HCEC 1CT (cell line): ENCODE results near the gene PNKD.

Source experiments
- DNase-seq: peaks from one replicate; pipeline ENCODE4 v3.0.0-alpha.2; 2017

Gene PNKD

DNA sequence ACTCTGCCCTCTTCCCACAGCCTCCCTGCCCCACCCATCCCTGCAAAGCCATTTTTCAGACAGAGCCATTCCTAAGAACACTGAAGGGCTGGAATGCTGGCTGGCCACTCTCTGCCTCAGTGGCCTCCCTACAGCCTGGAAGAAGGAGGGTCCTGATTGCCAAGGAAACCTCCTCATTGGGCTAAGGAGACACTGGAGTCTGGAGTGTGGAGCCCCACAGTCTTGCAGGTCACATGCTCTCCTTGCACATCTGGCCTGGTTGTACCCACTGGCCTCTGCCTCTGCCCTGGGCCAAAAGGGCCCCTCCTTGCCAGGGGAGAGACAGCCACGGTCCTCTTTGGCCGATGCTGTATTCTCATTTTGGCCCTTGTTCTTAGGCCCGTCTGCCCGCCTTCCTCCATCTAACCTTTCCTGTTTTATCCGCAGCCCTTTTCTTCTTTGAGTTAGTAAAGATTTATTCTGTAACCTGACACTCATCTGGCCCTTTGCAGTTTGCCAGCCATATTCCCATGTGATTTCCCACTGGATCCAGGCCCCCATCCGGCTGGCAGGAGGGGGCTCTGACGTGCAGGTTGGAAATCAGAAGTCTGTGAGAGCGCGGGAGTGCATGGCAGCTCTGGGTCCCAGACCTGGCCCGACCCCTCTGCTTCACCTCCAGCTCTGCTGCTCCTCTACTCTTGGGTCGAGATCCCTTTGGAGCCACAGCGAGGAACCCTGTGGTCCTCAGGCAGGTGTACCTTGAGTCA, 75.3 kb downstream of the PNKD start:
- DNase-seq: no peak

- no peak for DNase-seq
These were observed 76.9 kb downstream of the PNKD start for GRCh38 chr2:218347172-218347571.

DNA sequence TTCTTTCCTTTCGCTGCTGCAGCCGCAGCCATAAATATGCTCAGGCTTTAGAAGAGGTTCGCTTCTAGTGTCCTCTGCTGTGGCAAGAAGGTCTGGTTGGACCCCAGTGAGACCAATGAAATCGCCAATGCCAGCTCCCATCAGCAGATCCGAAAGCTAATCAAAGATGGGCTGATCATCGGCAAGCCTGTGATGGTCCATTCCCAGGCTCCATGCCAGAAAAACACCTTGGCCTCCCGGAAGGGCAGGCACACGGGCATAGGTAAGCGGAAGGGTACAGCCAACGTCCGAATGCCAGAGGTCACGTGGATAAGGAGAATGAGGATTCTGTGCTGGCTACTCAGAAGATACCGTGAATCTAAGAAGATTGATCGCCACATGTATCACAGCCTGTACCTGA, 83.7 kb downstream of the PNKD start:
- DNase-seq: no peak

DNA sequence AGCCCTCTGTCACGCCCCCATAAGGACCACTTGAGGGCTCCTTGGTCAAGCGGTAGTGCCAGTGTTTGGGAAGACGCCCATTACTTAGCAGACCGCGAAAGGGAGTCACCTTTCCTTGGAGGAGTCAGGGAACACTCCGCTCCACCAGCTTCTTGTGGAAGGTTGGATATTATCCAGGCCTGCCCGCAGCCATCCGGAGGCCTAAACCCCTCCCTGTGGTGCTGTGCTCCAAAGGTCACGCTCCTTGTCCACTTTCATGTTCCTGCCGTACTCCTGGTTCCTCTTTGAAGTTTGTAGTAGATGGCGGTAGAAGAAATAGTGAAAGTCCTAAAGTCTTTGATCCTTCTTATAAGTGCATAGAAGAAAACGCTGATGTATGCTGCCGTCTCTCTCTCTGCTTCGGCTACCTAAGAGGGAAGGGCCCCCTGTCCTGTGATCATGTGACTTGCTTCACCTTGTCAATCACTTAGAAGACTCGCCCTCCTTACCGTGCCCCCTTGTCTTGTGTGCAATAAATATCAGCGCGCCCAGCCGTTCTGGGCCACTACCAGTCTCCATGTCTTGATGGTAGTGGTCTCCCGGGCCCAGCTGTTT, 84.6 kb downstream of the PNKD start:
- no peak for DNase-seq

GRCh38 chr2:218357236-218358177, 87.2 kb downstream of the PNKD start:
- DNase-seq: no peak

DNA sequence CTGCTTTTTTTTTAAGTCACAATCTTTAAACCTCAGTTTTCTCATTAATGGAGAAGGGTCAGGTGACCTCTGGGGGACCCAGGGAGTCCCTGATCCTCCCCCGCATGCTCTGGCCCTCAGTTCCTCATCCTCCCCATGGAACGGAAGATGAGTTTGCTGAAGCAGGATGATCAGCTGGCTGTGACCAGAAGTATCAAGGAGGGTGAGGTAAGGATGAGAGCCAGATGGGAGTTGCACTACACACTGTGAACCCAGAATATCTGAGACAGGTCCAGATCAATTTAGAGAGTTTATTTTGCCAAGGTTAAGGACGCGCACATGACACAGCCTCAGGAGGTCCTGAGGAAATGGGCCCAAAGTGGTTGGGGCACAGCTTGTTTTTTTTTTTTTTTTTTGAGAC, 90.1 kb downstream of the PNKD start:
- DNase-seq: no peak

DNA sequence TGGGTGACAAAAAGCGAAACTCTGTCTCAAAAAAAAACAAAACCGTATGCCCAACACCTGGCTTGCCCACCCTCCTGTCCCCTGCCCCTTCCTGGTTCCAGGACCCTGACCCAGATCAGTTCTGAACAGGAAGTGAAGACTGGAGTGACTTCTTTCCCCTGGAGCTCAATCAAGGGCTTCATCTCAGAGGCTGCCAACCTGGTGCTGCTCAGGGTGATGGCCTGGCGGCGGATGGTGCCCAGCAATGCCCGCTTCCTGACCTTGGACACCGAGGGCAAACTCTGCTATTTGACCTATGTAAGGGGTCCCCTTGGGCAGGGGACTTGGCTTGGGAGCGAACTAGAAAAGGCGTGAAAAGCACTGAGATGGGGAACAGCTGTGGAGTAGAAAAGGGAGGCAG, 92.3 kb downstream of the PNKD start:
- no peak for DNase-seq

- no peak for DNase-seq
These were observed 93.4 kb downstream of the PNKD start for GRCh38 chr2:218363736-218364135.

DNA sequence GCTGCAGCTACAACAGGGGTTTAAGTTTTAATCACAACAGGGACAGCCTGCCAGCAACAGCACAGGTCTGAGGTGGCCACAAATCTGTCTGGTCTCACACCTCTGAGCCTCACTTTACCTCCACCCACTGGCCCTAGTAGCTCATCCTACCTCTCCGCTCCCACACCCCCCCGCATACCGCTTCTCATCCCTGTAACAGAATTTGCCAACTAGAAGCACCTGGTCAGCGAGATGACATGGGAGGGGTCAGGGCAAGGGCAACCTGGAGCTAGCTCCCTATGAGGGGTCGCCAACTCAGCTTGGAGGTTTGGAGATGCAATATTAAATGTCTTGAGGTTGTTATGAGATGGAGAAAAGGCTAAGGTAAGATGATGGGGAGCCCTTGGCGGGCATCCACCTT, 93.9 kb downstream of the PNKD start:
- no peak for DNase-seq

- DNase-seq: no peak
These were observed 96.5 kb downstream of the PNKD start for GRCh38 chr2:218366621-218367414.

GRCh38 chr2:218367415-218368149, 97.3 kb downstream of the PNKD start:
- DNase-seq: peak; percentile 60

GRCh38 chr2:218368150-218368528, 97.8 kb downstream of the PNKD start:
- no peak for DNase-seq

- no peak for DNase-seq
These were observed 98.4 kb downstream of the PNKD start for GRCh38 chr2:218368621-218369153.

DNA sequence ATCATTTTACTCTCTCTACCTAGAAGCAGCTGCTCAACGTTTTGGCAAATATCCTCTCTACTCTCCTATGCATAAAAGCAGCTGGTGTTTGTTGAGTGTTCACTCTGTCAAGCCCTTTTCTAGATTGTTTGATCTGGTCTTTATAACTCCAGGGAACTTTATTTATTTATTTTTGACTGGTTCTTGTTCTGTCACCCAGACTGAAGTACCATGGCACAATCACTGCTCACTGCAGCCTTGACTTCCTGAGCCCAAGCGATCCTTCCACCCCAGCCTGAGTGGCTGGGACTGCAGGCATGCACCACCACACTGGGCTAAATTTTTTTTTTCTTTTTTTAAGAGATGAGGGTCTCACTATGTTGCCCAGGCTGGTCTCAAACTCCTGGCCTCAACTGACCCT, 99.0 kb downstream of the PNKD start:
- DNase-seq: no peak

- DNase-seq: peak; percentile 41
These were observed 100.2 kb downstream of the PNKD start for GRCh38 chr2:218370410-218371063.

DNA sequence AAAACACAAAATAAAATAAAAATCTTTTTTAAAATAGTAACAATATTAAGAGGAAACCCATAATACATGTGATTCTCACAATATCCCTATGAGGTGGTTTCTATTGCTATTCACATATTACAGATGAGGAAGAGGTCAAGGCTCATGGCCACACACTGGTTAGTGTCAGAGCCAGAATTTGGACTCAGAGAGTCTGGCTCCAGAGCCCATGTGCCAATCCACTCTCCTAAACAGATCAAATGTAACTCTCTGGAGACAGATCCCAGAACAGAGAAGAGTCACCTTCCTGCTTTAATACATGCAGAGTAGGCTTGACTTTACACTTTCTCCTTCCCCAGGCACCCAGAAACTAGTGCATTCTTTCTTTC, 101.6 kb downstream of the PNKD start:
- no peak for DNase-seq

DNA sequence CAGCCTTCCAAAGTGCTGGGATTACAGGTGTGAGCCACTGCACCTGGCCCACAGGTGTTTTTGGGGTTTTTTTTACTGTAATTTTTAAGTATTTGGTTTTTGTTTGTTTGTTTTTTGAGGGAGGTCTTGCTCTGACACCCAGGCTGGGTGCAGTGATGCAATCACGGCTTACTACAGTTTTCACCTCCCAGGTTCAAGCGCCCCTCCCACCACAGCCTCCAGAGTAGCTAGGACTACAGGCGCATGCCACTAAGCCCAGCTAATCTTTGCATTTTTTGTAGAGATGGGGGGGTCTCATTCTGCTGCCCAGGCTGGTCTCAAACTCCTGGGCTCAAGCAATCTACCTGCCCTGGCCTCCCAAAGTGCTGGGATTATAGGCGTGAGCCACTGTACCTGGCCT, 104.5 kb downstream of the PNKD start:
- no peak for DNase-seq

GRCh38 chr2:218375212-218375611, 104.9 kb downstream of the PNKD start:
- peak; percentile 78 for DNase-seq

DNA sequence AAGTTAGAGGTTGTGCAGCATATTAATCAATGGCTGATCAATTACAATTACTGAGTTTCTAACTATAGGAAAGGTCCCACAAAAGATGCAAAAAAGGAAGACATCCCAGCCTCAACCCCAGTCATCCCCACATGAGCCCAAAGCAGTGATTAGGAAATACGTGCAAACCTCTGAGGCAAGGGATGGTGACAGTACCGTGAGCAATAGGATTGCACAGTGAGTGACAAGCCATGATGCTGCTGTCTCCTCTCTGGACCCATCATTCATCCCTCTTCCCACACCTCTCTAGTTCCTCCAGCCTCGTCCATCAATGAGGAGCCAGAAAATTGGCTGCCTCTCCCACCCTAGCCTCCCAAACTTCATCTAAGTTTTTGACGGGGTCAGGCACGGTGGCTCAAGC, 107.7 kb downstream of the PNKD start:
- DNase-seq: no peak

DNA sequence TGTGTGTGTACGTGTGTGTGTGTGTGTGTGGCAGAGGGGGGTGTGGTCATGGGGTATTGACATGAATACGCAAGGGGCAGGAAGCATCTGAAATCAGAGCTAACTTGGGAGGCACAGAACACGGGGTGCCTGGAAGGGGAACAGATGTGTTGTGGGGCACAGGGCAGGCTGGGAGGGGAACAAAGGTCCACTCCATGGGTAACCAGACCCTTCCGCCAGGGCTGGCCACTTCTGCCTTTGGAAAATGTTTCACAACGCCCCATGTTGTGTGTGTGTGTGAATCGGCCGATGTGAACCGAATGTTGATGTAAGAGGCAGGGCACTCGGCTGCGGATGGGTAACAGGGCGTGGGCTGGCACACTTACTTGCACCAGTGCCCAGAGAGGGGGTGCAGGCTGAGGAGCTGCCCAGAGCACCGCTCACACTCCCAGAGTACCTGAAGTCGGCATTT, 111.6 kb downstream of the PNKD start, which contains the start of gene SLC11A1:
Gene SLC11A1 (plus strand): TSS at position 358 of the 451 bp plus-strand sequence. CDS start 96 bp downstream, outside the sequence.
- DNase-seq: no peak

- DNase-seq: no peak
These were observed 112.5 kb downstream of the PNKD start for GRCh38 chr2:218382785-218383184.
